ENCODE data around the gene GPRC5B.

DNA sequence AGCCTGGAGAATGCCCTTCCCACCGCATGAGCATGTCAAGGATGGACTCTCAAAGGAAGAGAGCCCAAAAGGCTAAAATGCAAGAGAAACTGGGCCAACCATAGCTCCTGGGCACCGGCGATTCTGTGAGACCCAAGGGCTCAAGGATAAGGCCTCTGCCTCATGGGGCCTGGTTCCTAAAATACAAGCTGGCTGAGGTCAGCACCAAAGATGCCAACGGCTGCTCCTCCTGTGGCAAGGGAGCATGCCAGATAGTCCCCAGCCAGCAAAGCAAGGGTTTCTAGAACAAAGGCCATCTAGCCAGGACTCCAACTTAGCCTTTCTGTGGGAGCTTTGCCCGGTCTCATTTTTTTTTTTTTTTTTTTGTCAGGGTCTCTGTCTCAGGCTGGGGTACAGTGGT lies 20.1 kb downstream of the GPRC5B start:
- TF ChIP-seq, protein P1, sequence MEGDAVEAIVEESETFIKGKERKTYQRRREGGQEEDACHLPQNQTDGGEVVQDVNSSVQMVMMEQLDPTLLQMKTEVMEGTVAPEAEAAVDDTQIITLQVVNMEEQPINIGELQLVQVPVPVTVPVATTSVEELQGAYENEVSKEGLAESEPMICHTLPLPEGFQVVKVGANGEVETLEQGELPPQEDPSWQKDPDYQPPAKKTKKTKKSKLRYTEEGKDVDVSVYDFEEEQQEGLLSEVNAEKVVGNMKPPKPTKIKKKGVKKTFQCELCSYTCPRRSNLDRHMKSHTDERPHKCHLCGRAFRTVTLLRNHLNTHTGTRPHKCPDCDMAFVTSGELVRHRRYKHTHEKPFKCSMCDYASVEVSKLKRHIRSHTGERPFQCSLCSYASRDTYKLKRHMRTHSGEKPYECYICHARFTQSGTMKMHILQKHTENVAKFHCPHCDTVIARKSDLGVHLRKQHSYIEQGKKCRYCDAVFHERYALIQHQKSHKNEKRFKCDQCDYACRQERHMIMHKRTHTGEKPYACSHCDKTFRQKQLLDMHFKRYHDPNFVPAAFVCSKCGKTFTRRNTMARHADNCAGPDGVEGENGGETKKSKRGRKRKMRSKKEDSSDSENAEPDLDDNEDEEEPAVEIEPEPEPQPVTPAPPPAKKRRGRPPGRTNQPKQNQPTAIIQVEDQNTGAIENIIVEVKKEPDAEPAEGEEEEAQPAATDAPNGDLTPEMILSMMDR (IDR thresholded peaks at IDR 0.05) = no peak
- no peak for TF ChIP-seq POLR2A (IDR thresholded peaks at IDR 0.05)

Data from uterus (tissue), 2 donors.